ENCODE results near the gene TAF15.

- TF ChIP-seq CTCF (IDR thresholded peaks at IDR 0.05): no peak
- no peak for TF ChIP-seq POLR2A (IDR thresholded peaks at IDR 0.05)
Observed at GRCh38 chr17:35766489-35766877, 42.8 kb upstream of the TAF15 start.

All from testis (tissue), 2 donors.